A673 (cell line): ENCODE measurements around the gene CD28.

Source experiments
- EZH2 ChIP-seq: fragments of 200-600 bp; sonication (generic); IDR thresholded peaks from 2 replicates; pipeline ENCODE4 v1.6.1; 2017; ENCODE audit warnings: borderline replicate concordance, low read depth, mild to moderate bottlenecking, mixed read lengths, antibody characterized with exemption, low read length; ENCODE audit not compliant: poor library complexity, severe bottlenecking
- TF ChIP-seq, protein P1 (sequence below): fragments of 300-800, 200-600 bp; sonication (generic); conservative IDR thresholded peaks from 2 replicates; pipeline ENCODE4 v1.5.1; 2017; ENCODE audit warnings: low read depth, mild to moderate bottlenecking, antibody characterized with exemption, low read length, moderate library complexity, mixed read lengths

DNA sequence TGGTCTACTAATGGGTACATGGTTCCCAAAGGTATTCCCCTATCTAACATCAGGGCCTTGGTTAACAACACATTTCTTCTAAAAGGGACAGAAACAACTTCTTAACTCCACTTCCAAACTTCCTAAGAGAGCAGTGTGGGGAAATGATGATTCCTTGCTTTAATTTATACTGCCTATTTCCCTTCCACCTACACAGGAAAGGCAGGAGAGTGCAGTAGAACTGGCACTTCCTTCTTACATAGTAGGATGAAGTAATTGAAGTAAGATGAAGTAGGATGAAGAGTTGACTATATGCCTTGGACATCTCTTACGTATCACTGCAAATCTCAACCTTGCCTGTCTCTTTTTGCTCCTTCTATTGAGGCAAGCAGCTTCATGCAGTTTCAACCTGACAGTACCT, 54.7 kb downstream of the CD28 start:
- TF ChIP-seq, protein P1, sequence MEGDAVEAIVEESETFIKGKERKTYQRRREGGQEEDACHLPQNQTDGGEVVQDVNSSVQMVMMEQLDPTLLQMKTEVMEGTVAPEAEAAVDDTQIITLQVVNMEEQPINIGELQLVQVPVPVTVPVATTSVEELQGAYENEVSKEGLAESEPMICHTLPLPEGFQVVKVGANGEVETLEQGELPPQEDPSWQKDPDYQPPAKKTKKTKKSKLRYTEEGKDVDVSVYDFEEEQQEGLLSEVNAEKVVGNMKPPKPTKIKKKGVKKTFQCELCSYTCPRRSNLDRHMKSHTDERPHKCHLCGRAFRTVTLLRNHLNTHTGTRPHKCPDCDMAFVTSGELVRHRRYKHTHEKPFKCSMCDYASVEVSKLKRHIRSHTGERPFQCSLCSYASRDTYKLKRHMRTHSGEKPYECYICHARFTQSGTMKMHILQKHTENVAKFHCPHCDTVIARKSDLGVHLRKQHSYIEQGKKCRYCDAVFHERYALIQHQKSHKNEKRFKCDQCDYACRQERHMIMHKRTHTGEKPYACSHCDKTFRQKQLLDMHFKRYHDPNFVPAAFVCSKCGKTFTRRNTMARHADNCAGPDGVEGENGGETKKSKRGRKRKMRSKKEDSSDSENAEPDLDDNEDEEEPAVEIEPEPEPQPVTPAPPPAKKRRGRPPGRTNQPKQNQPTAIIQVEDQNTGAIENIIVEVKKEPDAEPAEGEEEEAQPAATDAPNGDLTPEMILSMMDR, result no peak
- no peak for TF ChIP-seq EZH2
